PC-3 (cell line): ENCODE results near the gene ZMYND11.

Source experiments
- EZH2 ChIP-seq: fragments of 300-600 bp; sonication (generic); IDR thresholded peaks from one replicate; pipeline ENCODE4 v1.6.1; 2017; ENCODE audit warnings: antibody characterized with exemption, mild to moderate bottlenecking, low read length; ENCODE audit not compliant: unreplicated experiment
- EZH2phosphoT487 ChIP-seq: fragments of 300-600 bp; sonication (generic); IDR thresholded peaks from 2 replicates; pipeline ENCODE4 v1.6.1; 2018; ENCODE audit warnings: mild to moderate bottlenecking, antibody characterized with exemption, low read length, borderline replicate concordance
- TF ChIP-seq, protein P1 (sequence below): fragments of 300-600 bp; sonication (generic); conservative IDR thresholded peaks from 2 replicates; pipeline ENCODE4 v1.5.1; 2017; ENCODE audit warnings: antibody characterized with exemption, low read depth, mild to moderate bottlenecking, low read length

DNA sequence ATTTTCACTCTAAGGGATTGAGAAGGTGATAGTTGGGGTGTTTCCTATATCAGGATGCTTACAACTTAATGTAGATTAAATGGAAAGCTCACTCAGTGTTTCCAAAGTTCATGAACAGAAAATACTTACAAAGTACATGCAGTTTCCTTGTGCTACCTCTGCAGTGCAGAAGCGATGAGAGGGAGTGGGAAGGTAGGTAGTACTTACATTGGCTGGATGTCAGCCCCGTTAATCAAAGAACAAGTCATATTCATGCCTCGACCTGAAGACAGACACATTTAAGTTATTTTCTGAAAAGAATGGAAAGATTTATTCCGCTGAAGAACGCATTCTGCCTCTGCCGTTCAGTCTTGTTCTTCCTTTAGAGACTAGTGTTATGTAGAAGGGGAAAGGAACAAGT lies 93.1 kb downstream of the ZMYND11 start:
- TF ChIP-seq EZH2 (no peak), EZH2phosphoT487 (no peak)
- TF ChIP-seq, protein P1, sequence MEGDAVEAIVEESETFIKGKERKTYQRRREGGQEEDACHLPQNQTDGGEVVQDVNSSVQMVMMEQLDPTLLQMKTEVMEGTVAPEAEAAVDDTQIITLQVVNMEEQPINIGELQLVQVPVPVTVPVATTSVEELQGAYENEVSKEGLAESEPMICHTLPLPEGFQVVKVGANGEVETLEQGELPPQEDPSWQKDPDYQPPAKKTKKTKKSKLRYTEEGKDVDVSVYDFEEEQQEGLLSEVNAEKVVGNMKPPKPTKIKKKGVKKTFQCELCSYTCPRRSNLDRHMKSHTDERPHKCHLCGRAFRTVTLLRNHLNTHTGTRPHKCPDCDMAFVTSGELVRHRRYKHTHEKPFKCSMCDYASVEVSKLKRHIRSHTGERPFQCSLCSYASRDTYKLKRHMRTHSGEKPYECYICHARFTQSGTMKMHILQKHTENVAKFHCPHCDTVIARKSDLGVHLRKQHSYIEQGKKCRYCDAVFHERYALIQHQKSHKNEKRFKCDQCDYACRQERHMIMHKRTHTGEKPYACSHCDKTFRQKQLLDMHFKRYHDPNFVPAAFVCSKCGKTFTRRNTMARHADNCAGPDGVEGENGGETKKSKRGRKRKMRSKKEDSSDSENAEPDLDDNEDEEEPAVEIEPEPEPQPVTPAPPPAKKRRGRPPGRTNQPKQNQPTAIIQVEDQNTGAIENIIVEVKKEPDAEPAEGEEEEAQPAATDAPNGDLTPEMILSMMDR: no peak
